Measurements from ENCODE around the gene USP5.

DNA sequence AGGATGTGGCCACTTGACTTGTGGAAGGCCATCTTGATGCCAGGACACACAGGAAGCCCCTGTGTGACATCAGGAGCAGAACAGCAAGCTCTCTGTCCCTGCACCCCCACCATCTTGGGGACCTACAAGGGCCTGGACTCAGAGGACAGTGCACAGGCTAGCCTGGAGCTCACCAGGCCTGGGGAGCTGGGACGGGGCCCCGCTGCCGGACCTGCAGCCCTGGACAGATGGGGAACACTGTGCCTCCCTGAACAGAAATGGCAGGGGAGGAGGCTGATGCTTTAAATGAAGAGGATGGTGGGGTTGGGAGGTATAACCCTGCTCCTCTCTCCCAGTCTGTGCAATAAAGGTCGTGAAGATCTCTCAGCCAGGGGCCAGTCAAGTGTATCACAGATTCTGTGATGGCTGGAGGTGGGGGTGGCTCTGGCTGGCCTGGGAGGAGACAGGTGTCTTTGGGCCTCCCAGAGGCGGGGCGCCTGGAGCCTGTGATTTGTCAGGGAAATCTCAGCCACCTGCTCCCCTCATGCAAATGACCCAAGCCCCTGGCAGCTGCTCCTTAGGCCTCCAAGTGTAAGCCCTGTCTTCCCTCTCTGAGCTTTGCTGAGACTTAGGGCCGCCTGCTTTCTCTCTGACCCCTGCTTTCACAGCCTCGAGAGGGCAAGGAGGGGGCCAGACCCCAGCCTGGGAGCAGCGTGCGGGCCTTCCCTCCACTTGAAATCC, 12.3 kb upstream of the USP5 start:
- TF ChIP-seq, protein P1, sequence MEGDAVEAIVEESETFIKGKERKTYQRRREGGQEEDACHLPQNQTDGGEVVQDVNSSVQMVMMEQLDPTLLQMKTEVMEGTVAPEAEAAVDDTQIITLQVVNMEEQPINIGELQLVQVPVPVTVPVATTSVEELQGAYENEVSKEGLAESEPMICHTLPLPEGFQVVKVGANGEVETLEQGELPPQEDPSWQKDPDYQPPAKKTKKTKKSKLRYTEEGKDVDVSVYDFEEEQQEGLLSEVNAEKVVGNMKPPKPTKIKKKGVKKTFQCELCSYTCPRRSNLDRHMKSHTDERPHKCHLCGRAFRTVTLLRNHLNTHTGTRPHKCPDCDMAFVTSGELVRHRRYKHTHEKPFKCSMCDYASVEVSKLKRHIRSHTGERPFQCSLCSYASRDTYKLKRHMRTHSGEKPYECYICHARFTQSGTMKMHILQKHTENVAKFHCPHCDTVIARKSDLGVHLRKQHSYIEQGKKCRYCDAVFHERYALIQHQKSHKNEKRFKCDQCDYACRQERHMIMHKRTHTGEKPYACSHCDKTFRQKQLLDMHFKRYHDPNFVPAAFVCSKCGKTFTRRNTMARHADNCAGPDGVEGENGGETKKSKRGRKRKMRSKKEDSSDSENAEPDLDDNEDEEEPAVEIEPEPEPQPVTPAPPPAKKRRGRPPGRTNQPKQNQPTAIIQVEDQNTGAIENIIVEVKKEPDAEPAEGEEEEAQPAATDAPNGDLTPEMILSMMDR (IDR thresholded peaks at IDR 0.05), result no peak
- TF ChIP-seq POLR2A (IDR thresholded peaks at IDR 0.05), result no peak

Data from esophagus squamous epithelium (tissue), 4 donors.